Measurements from ENCODE around the gene SH3BP5L.

The SH3BP5L gene

GRCh38 chr1:248821641-248822040, 4.1 kb downstream of the SH3BP5L start:
- TF ChIP-seq, protein P1, sequence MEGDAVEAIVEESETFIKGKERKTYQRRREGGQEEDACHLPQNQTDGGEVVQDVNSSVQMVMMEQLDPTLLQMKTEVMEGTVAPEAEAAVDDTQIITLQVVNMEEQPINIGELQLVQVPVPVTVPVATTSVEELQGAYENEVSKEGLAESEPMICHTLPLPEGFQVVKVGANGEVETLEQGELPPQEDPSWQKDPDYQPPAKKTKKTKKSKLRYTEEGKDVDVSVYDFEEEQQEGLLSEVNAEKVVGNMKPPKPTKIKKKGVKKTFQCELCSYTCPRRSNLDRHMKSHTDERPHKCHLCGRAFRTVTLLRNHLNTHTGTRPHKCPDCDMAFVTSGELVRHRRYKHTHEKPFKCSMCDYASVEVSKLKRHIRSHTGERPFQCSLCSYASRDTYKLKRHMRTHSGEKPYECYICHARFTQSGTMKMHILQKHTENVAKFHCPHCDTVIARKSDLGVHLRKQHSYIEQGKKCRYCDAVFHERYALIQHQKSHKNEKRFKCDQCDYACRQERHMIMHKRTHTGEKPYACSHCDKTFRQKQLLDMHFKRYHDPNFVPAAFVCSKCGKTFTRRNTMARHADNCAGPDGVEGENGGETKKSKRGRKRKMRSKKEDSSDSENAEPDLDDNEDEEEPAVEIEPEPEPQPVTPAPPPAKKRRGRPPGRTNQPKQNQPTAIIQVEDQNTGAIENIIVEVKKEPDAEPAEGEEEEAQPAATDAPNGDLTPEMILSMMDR (IDR thresholded peaks at IDR 0.05; ENCODE audit: borderline replicate concordance, insufficient read depth, low read depth, low read length): no peak
- H3K4me3 ChIP-seq (ENCODE audit: low read depth, low read length): no peak overlapping the region

- no peak overlapping the region for H3K4me3 ChIP-seq (ENCODE audit: low read depth, low read length)
- TF ChIP-seq, protein P1 (IDR thresholded peaks at IDR 0.05; ENCODE audit: borderline replicate concordance, insufficient read depth, low read depth, low read length): no peak
Observed at GRCh38 chr1:248821101-248821500, 4.6 kb downstream of the SH3BP5L start.

DNA sequence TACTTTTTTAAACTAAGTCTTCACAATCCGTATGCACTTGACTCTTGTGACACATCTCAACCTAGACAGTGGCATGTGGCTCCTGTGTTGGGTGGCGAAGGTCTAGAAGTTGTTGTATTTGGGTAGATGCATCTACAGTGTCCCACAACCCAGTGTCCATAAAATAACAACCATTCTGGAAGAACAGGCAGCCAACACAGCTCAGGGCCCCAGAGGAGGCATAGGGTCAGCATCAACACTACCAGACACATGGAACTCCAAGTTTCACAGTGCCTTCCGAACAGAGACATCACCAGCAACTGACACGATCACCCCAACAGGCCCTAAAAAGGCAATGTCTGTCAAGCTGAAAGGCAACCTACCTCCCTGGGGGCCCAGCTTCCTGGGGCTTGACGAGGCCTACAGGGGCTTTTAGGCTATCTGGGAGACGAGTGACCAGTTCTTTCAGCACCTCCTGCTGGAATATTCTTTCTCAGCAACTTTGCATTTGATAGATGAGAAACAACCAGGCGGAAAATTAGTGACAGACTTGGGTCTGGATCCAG, 5.6 kb downstream of the SH3BP5L start:
- no peak overlapping the region for H3K4me3 ChIP-seq (ENCODE audit: low read depth, low read length)
- TF ChIP-seq, protein P1 (IDR thresholded peaks at IDR 0.05; ENCODE audit: borderline replicate concordance, insufficient read depth, low read depth, low read length): no peak

DNA sequence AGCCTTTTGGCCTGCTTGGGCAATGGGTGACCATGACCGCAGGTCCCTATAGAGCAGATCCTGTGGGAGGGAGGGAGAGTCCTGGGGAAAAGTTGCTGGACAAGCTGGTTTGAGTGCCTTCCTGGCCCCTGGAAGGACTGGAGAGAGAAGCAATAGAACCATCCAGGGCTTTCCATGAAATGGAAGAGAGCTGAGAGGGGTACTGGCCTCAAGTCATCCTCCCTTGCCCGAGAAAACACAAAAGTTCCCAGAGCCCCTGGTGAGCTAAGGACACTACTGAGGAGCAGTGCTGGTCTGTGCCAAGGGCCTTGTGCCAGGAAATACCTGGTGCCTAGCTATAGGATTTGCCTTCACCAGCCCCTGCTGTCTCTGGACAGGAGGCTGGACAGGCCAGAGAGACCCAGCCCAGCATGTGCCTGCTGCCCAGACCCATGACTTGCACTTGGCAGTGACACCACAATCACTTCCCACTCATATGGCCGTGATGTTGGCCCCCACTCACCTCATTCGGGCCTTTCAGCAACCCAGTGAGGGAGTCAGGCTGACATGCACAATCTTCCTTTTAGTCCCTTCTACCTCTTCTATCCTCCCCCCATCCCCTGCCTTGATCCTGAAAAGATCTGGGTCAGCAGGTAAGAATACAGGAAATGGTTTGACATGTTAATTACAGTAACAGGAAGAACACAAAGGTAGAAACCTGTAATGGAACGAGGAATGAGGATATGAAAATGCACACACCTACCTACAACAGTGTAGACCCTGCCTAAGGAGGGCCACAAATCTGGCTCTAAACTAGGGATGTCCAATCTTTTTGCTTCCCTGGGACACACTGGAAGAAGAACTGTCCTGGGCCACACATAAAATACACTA, 7.0 kb downstream of the SH3BP5L start:
- no peak overlapping the region for H3K4me3 ChIP-seq (ENCODE audit: low read depth, low read length)
- TF ChIP-seq, protein P1 (IDR thresholded peaks at IDR 0.05; ENCODE audit: borderline replicate concordance, insufficient read depth, low read depth, low read length): no peak

DNA sequence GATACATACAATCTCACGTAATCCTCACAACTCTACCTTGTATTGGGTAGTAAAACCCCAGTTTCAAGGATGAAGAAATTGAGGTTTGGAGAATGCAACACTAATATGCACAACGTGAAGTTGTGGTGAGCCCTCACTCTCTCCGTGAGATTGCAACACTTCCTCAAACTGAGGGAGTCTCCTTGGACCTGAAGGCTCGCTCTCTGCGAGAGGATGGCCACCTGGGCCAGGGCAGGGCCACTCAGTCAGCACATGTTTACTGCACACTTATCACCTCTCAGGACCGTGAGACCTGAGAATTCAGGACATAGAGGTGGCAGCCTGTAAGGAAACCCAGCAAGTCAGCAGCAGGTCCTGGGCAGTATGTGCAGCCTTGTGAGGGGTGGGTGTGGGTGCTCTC, 8.7 kb downstream of the SH3BP5L start:
- TF ChIP-seq, protein P1 (IDR thresholded peaks at IDR 0.05; ENCODE audit: borderline replicate concordance, insufficient read depth, low read depth, low read length): no peak
- H3K4me3 ChIP-seq (ENCODE audit: low read depth, low read length): no peak overlapping the region

GRCh38 chr1:248816042-248816851, 9.5 kb downstream of the SH3BP5L start:
- no peak overlapping the region for H3K4me3 ChIP-seq (ENCODE audit: low read depth, low read length)
- TF ChIP-seq, protein P1 (IDR thresholded peaks at IDR 0.05; ENCODE audit: borderline replicate concordance, insufficient read depth, low read depth, low read length): no peak

All from GM12875 (cell line).